HL-60 (cell line): ENCODE data around the gene EYS.

Source experiments
- DNase-seq, 2 experiments: peaks; one replicate each; pipeline ENCODE4 v3.0.0-alpha.2; 2010 to 2020; ENCODE audit warnings: low read depth in 1 of 2, low spot score in 1 of 2
- H3K27ac ChIP-seq: fragments of 250-450 bp; sonication (Bioruptor Pico); replicated peaks from 2 replicates; pipeline ENCODE4 v1.5.1; 2020; ENCODE audit warnings: mild to moderate bottlenecking, moderate library complexity
- H3K27me3 ChIP-seq: fragments of 250-450 bp; sonication (Bioruptor Pico); 2 replicates; pipeline ENCODE4 v1.5.1; 2021; ENCODE audit warnings: mild to moderate bottlenecking, moderate library complexity; ENCODE audit not compliant: insufficient read depth, poor library complexity, severe bottlenecking
- H3K4me3 ChIP-seq: replicated peaks from 2 replicates; pipeline ENCODE4 v1.5.1; 2011; ENCODE audit warnings: mild to moderate bottlenecking, control low read depth, low read length; ENCODE audit not compliant: insufficient read depth
- GABPA ChIP-seq: IDR thresholded peaks from 2 replicates; pipeline ENCODE4 v1.6.1; 2012; ENCODE audit warnings: low read depth
- POLR2AphosphoS5 ChIP-seq: IDR thresholded peaks from 2 replicates; pipeline ENCODE4 v1.6.1; 2012; ENCODE audit warnings: low read depth
- SPI1 ChIP-seq: IDR thresholded peaks from 2 replicates; pipeline ENCODE4 v1.6.1; 2012; ENCODE audit warnings: low read depth, mild to moderate bottlenecking, borderline replicate concordance
- TF ChIP-seq, protein P1 (sequence below): IDR thresholded peaks from 2 replicates; pipeline ENCODE4 v1.6.1; 2012; ENCODE audit warnings: low read depth; ENCODE audit not compliant: insufficient replicate concordance
- TF ChIP-seq, protein P2 (sequence below): IDR thresholded peaks from one replicate; pipeline ENCODE4 v1.5.1; 2011; ENCODE audit warnings: low read length, control low read depth, inconsistent platforms; ENCODE audit not compliant: insufficient read depth

Gene EYS

DNA sequence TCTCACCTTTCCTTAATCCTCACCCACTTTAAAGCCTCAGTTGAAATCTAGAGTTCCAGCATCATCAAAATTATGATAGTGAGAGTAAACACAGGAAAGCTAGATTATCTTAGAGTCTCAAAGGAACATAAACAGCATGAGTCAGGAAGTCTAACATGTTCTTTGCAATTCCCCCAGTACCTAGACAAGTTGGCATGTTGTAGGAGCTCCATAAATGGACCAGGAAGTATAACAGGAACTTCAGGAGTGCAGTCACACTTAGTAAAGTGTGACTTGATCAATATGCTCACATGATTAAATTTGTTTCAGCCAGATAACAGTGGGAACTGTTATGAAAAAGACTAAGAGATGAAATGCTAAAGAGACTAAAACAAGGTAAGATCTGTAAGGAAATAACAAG is 834.4 kb downstream of the EYS start:
- DNase-seq, result no peak
- no peak for TF ChIP-seq GABPA
- TF ChIP-seq, protein P1, sequence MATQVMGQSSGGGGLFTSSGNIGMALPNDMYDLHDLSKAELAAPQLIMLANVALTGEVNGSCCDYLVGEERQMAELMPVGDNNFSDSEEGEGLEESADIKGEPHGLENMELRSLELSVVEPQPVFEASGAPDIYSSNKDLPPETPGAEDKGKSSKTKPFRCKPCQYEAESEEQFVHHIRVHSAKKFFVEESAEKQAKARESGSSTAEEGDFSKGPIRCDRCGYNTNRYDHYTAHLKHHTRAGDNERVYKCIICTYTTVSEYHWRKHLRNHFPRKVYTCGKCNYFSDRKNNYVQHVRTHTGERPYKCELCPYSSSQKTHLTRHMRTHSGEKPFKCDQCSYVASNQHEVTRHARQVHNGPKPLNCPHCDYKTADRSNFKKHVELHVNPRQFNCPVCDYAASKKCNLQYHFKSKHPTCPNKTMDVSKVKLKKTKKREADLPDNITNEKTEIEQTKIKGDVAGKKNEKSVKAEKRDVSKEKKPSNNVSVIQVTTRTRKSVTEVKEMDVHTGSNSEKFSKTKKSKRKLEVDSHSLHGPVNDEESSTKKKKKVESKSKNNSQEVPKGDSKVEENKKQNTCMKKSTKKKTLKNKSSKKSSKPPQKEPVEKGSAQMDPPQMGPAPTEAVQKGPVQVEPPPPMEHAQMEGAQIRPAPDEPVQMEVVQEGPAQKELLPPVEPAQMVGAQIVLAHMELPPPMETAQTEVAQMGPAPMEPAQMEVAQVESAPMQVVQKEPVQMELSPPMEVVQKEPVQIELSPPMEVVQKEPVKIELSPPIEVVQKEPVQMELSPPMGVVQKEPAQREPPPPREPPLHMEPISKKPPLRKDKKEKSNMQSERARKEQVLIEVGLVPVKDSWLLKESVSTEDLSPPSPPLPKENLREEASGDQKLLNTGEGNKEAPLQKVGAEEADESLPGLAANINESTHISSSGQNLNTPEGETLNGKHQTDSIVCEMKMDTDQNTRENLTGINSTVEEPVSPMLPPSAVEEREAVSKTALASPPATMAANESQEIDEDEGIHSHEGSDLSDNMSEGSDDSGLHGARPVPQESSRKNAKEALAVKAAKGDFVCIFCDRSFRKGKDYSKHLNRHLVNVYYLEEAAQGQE, result no peak
- TF ChIP-seq SPI1, result no peak
- TF ChIP-seq, protein P2, sequence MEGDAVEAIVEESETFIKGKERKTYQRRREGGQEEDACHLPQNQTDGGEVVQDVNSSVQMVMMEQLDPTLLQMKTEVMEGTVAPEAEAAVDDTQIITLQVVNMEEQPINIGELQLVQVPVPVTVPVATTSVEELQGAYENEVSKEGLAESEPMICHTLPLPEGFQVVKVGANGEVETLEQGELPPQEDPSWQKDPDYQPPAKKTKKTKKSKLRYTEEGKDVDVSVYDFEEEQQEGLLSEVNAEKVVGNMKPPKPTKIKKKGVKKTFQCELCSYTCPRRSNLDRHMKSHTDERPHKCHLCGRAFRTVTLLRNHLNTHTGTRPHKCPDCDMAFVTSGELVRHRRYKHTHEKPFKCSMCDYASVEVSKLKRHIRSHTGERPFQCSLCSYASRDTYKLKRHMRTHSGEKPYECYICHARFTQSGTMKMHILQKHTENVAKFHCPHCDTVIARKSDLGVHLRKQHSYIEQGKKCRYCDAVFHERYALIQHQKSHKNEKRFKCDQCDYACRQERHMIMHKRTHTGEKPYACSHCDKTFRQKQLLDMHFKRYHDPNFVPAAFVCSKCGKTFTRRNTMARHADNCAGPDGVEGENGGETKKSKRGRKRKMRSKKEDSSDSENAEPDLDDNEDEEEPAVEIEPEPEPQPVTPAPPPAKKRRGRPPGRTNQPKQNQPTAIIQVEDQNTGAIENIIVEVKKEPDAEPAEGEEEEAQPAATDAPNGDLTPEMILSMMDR, result no peak
- no peak for TF ChIP-seq POLR2AphosphoS5
- H3K27ac ChIP-seq, result no peak overlapping the region
- no peaks in the 10 kb centered on the region for H3K27me3 ChIP-seq
- no peak overlapping the region for H3K4me3 ChIP-seq

DNA sequence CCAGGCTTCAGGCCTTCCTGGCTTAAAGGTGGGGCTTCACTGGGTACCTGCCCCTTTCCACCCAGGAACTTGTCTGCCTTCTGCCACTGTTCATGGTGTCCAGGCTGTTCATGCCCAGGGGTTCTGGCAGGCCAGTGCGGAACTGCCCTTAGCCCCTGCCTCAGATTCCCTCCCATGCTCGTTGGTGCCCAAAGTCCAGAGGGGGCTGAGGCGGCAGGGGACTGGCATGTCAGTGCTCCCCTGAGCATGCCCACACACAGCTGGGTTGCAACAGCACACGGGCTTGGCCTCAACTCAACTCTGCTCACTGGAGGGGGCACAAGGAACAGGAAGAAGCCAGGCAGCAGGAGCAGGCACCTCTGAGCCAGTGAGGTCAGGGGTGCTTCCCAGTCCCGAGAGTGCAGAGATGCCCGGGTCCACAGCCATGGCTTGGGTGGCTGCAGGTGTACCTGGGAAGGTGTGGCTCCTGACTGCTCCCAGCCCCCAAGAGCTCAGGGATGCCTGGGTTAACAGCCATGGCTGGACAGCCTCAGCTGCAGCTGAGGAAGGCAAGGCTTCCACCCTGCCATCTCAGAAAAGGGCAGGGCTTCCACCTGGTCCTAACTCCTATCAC is 845.9 kb downstream of the EYS start:
- Histone ChIP-seq H3K27me3 (no peaks in the 10 kb centered on the region), H3K27ac (no peak overlapping the region), H3K4me3 (no peak overlapping the region)
- no peak for DNase-seq
- TF ChIP-seq POLR2AphosphoS5 (no peak), SPI1 (no peak), GABPA (no peak)
- TF ChIP-seq, protein P2, result no peak
- TF ChIP-seq, protein P1, result no peak

DNA sequence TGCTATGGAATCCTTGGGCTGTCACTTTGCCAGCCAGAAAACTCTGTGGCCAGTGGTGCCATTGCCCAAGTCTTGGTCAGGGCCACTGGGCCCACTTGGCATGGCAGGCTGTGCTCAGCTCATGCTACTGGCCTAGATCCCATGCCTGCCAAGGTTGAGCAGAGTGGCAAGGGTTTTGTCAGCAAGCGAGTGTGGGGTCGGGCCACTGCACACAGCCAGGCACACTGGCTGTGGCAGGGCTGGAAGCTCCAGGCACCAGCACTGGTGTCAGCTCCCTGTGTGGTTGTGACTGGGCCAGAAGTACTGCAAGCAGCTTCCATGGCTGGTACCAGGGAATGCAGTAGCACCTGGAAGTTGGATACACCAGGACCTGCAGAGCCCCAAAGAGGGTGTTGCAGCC is 846.8 kb downstream of the EYS start:
- Histone ChIP-seq H3K27ac (no peak overlapping the region), H3K27me3 (no peaks in the 10 kb centered on the region), H3K4me3 (no peak overlapping the region)
- TF ChIP-seq, protein P2, result no peak
- TF ChIP-seq, protein P1, result no peak
- no peak for TF ChIP-seq GABPA
- no peak for TF ChIP-seq POLR2AphosphoS5
- no peak for TF ChIP-seq SPI1
- no peak for DNase-seq
